SK-N-SH (cell line): ENCODE data around the gene RIPK4. TPM values are rescaled to one million over a fixed set of nuclear protein-coding genes. Genes with fewer than 3 reads are reported as not detected.

ENCODE experiments used
- CTCF ChIA-PET: fragments of 300-600, 350-600 bp; formaldehyde crosslinking; extraction: SDS; loops from one replicate; lab custom pipeline; 2021; lab: Yijun Ruan, JAX
- POLR2A ChIA-PET: fragments of 350-600 bp; sonication (Branson Sonifier 250); formaldehyde crosslinking; extraction: SDS; loops from one replicate; lab custom pipeline; 2020; ENCODE audit warnings: antibody characterized with exemption, inconsistent platforms; lab: Yijun Ruan, JAX
- DNase-seq: peaks from one replicate; pipeline ENCODE4 v3.0.0; 2012
- H2AFZ ChIP-seq: fragments of 200-600 bp; sonication (generic); 2 replicates; pipeline ENCODE4 v1.8.1; 2016; ENCODE audit warnings: antibody characterized with exemption, mild to moderate bottlenecking, low read depth
- H3F3A ChIP-seq: fragments of 200-600 bp; sonication (generic); replicated peaks from 2 replicates; pipeline ENCODE3; 2016; ENCODE audit warnings: antibody characterized with exemption, mild to moderate bottlenecking; ENCODE audit not compliant: insufficient read depth
- H3K27ac ChIP-seq, 2 experiments: fragments of 200-500 bp in 1 of 2; fragments of 200-600 bp in 1 of 2; sonication (Bioruptor generic) in 1 of 2; sonication (generic), shearing (Covaris generic) in 1 of 2; 2 replicates each; pipeline versions ENCODE4 v1.5.1 to v1.6.1; 2014 to 2016; ENCODE audit warnings: low read depth in 2 of 2, inconsistent platforms in 1 of 2, low read length in 1 of 2, mild to moderate bottlenecking in 1 of 2, mixed read lengths in 1 of 2
- H3K27me3 ChIP-seq: fragments of 200-600 bp; sonication (generic), shearing (Covaris generic); 2 replicates; pipeline ENCODE4 v1.6.1; 2016; ENCODE audit warnings: mixed run types; ENCODE audit not compliant: insufficient read depth
- H3K36me3 ChIP-seq, 2 experiments: fragments of 200-500 bp in 1 of 2; fragments of 200-600 bp in 1 of 2; sonication (Bioruptor generic) in 1 of 2; sonication (generic) in 1 of 2; replicated peaks in 1 of 2; 2 replicates each; pipeline versions ENCODE3 to v1.5.1; 2014 to 2016; ENCODE audit warnings: low read length in 1 of 2, mild to moderate bottlenecking in 1 of 2; ENCODE audit not compliant: insufficient read depth in 2 of 2, control insufficient read depth in 1 of 2
- H3K4me1 ChIP-seq, 2 experiments: fragments of 200-500 bp in 1 of 2; fragments of 200-600 bp in 1 of 2; sonication (Bioruptor generic) in 1 of 2; sonication (generic), shearing (Covaris generic) in 1 of 2; 2 replicates each; pipeline versions ENCODE4 v1.5.1 to v1.6.1; 2014 to 2016; ENCODE audit warnings: low read depth in 1 of 2, low read length in 1 of 2, mixed run types in 1 of 2; ENCODE audit not compliant: insufficient read depth in 2 of 2, control insufficient read depth in 1 of 2
- H3K4me2 ChIP-seq: fragments of 200-600 bp; sonication (generic), shearing (Covaris generic); 2 replicates; pipeline ENCODE4 v1.6.1; 2017; ENCODE audit warnings: mixed run types
- H3K4me3 ChIP-seq, 2 experiments: fragments of 200-500 bp in 1 of 2; fragments of 200-600 bp in 1 of 2; sonication (Bioruptor generic) in 1 of 2; sonication (generic), shearing (Covaris generic) in 1 of 2; 2 replicates each; pipeline versions ENCODE4 v1.5.1 to v1.8.1; 2014 to 2016; ENCODE audit warnings: low read depth in 2 of 2, inconsistent platforms in 1 of 2, low read length in 1 of 2, mild to moderate bottlenecking in 1 of 2, mixed read lengths in 1 of 2, moderate library complexity in 1 of 2
- H3K79me2 ChIP-seq: fragments of 200-600 bp; sonication (generic); 2 replicates; pipeline ENCODE4 v1.8.1; 2017; ENCODE audit warnings: mild to moderate bottlenecking; ENCODE audit not compliant: insufficient read depth
- H3K9ac ChIP-seq: fragments of 200-600 bp; sonication (generic); 2 replicates; pipeline ENCODE4 v1.6.1; 2017; ENCODE audit warnings: mixed run types
- H3K9me2 ChIP-seq: fragments of 200-600 bp; sonication (generic); 2 replicates; pipeline ENCODE4 v1.6.1; 2017; ENCODE audit warnings: mixed run types
- H3K9me3 ChIP-seq: fragments of 200-600 bp; sonication (generic); 2 replicates; pipeline ENCODE4 v1.6.1; 2017; ENCODE audit warnings: mixed run types, mild to moderate bottlenecking, moderate library complexity
- H4K20me1 ChIP-seq: fragments of 200-600 bp; sonication (generic); 2 replicates; pipeline ENCODE4 v1.6.1; 2017; ENCODE audit warnings: mild to moderate bottlenecking, mixed run types; ENCODE audit not compliant: insufficient read depth
- CTCF ChIP-seq: fragments of 200-600 bp; sonication (generic); IDR thresholded peaks from 2 replicates; pipeline ENCODE4 v1.6.1; 2017; ENCODE audit warnings: antibody characterized with exemption, mild to moderate bottlenecking, moderate library complexity
- ELF1 ChIP-seq: IDR thresholded peaks from 2 replicates; pipeline ENCODE4 v1.4.0; 2012
- EZH2phosphoT487 ChIP-seq: fragments of 200-600 bp; sonication (generic); IDR thresholded peaks from 2 replicates; pipeline ENCODE4 v1.6.1; 2017; ENCODE audit warnings: low read depth, mixed run types, mild to moderate bottlenecking, antibody characterized with exemption, moderate library complexity, borderline replicate concordance
- FOSL2 ChIP-seq: IDR thresholded peaks from 2 replicates; pipeline ENCODE4 v1.4.0; 2012; ENCODE audit warnings: low read depth, mild to moderate bottlenecking, moderate library complexity, borderline replicate concordance
- FOXJ3 ChIP-seq: sonication (generic); formaldehyde crosslinking; IDR thresholded peaks from 2 replicates; pipeline ENCODE4 v1.5.1; 2020; ENCODE audit warnings: mild to moderate bottlenecking, missing genetic modification reagents
- FOXM1 ChIP-seq: IDR thresholded peaks from 2 replicates; pipeline ENCODE4 v1.4.0; 2012; ENCODE audit warnings: low read depth, mild to moderate bottlenecking
- GABPA ChIP-seq: IDR thresholded peaks from 2 replicates; pipeline ENCODE4 v1.4.0; 2012; ENCODE audit warnings: low read depth, mild to moderate bottlenecking
- IRF3 ChIP-seq: fragments of 150-350 bp; IDR thresholded peaks from 2 replicates; pipeline ENCODE4 v1.6.1; 2016; ENCODE audit warnings: mild to moderate bottlenecking, low read depth, low read length
- JUND ChIP-seq: IDR thresholded peaks from 2 replicates; pipeline ENCODE4 v1.4.0; 2012
- NFIC ChIP-seq: IDR thresholded peaks from 2 replicates; pipeline ENCODE4 v1.4.0; 2012; ENCODE audit warnings: borderline replicate concordance
- NRF1 ChIP-seq: IDR thresholded peaks from 2 replicates; pipeline ENCODE4 v1.6.1; 2012; ENCODE audit warnings: low read depth, mild to moderate bottlenecking, low read length
- POLR2AphosphoS5 ChIP-seq: IDR thresholded peaks from 2 replicates; pipeline ENCODE4 v1.6.1; 2012; ENCODE audit warnings: low read depth, low read length
- RCOR1 ChIP-seq: fragments of 150-350 bp; IDR thresholded peaks from 2 replicates; pipeline ENCODE4 v1.6.1; 2017; ENCODE audit warnings: antibody characterized with exemption, low read length
- RFX5 ChIP-seq: IDR thresholded peaks from 2 replicates; pipeline ENCODE4 v1.6.1; 2012; ENCODE audit warnings: mild to moderate bottlenecking, improper control_type of control experiment, low read length
- RXRA ChIP-seq: IDR thresholded peaks from 2 replicates; pipeline ENCODE4 v1.4.0; 2012; ENCODE audit warnings: low read depth, mild to moderate bottlenecking, borderline replicate concordance
- SMC3 ChIP-seq: IDR thresholded peaks from 2 replicates; pipeline ENCODE4 v1.6.1; 2012; ENCODE audit warnings: low read depth, low read length, improper control_type of control experiment
- TCF12 ChIP-seq: IDR thresholded peaks from 2 replicates; pipeline ENCODE4 v1.4.0; 2012
- USF2 ChIP-seq: fragments of 150-350 bp; IDR thresholded peaks from 2 replicates; pipeline ENCODE4 v1.6.1; 2017; ENCODE audit warnings: antibody characterized with exemption, low read length, low read depth, borderline replicate concordance
- YY1 ChIP-seq: IDR thresholded peaks from 2 replicates; pipeline ENCODE4 v1.4.0; 2012; ENCODE audit warnings: low read depth, mild to moderate bottlenecking
- ZBTB33 ChIP-seq: IDR thresholded peaks from 2 replicates; pipeline ENCODE4 v1.4.0; 2012; ENCODE audit warnings: low read depth, borderline replicate concordance
- WGBS: methylation state at CpG from one replicate; pipeline ENCODE4 v1.1.6; 2017; ENCODE audit warnings: low lambda C conversion rate; 5-methylcytosine and 5-hydroxymethylcytosine counted together
- polyA plus RNA-seq, 3 experiments: library from polyadenylated mRNA; depleted of rRNA; stranded (reverse); fragments of >200 nt; gene quantifications; 2 replicates each; pipeline ENCODE4 v1.2.3, GENCODE V29; 2012

Gene RIPK4
- polyA plus RNA-seq, 1 of the 3 experiments (the other 2 are of a cell fraction) = 11.0 TPM

GRCh38 chr21:41749286-41749685, 17.6 kb downstream of the RIPK4 start (continued):
- TF ChIP-seq RFX5 (no peak), POLR2AphosphoS5 (no peak), EZH2phosphoT487 (no peak), TCF12 (no peak), ELF1 (no peak), FOXJ3 (CRISPR knock-in tag) (no peak)

- Histone ChIP-seq H2AFZ (no peak overlapping the region), H3K36me3 (peaks cover 0 to 4% of the 10 kb centered on the region in 2 experiments), H3K9me2 (no peaks in the 10 kb centered on the region), H3K27ac (no peak overlapping the region)
- DNase-seq = no peak
- no peak for TF ChIP-seq CTCF
- TF ChIP-seq USF2 = no peak
- TF ChIP-seq SMC3 = no peak
- no peak for TF ChIP-seq ELF1
- TF ChIP-seq RXRA = no peak
- no peak for TF ChIP-seq FOSL2
- no peak for TF ChIP-seq RFX5
- no peak for TF ChIP-seq ZBTB33
- no peak for TF ChIP-seq TCF12
- no peak for TF ChIP-seq IRF3
- no peak for TF ChIP-seq NRF1
- TF ChIP-seq JUND = no peak
- no peak for TF ChIP-seq GABPA
- TF ChIP-seq FOXM1 = no peak
- no peak for TF ChIP-seq YY1
- TF ChIP-seq NFIC = no peak
- no peak for TF ChIP-seq RCOR1
- TF ChIP-seq, all 33 proteins: peak for 0
- H3F3A ChIP-seq = no peaks in the 10 kb centered on the region
- no peaks in the 10 kb centered on the region for H3K27me3 ChIP-seq
- H3K4me2 ChIP-seq = no peak overlapping the region
- CTCF ChIA-PET = interaction anchor here (1.6 kb wide), 1 partner anchor 30 kb away, joined by 4 read pairs; no protein-coding TSS in a partner anchor
- POLR2A ChIA-PET = no interaction called here
- H3K79me2 ChIP-seq = 0 out of 2 replicates have a peak, but pooled peaks cover 6% of the 10 kb centered on the region
- H3K4me1 ChIP-seq = peaks cover 0 to 10% of the 10 kb centered on the region in 2 experiments; a peak in 2 of 4 replicates
- no peaks in the 10 kb centered on the region for H4K20me1 ChIP-seq
- WGBS = 91% methylated on average over 15 of the region's 20 CpGs
- no peak overlapping the region for H3K9ac ChIP-seq
- no peak overlapping the region for H3K4me3 ChIP-seq
- H3K9me3 ChIP-seq = no peaks in the 10 kb centered on the region
Observed at GRCh38 chr21:41747943-41748738, 18.7 kb downstream of the RIPK4 start.
